ENCODE results near the gene NUDC. TPM values are rescaled to one million over a fixed set of nuclear protein-coding genes. Genes with fewer than 3 reads are reported as not detected.
"Not testable (repeated sequence)": the region's sequence is repeated elsewhere in the genome, so short reads cannot be mapped to it uniquely, and the experiment has no call there.

Gene NUDC
- total RNA-seq, 2 experiments from 2014 or later, result 59.0 to 59.1 TPM

DNA sequence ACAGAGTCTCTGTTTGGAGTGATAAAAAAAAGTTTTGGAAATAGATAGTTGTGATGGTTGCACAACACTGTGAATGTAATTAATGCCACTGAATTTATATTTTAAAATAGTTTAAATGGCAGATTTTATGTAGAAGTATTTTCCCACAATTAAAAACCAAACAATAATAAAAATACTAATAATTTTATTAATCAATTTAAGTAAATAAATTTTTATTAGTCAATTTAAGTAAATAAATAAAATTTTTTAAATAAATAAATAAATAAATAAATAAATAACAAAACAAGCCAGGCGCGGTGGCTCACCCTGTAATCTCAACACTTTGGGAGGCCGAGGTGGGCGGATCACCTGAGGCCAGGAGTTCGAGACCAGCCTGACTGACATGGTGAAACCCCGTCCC, 43.7 kb downstream of the NUDC start:
- POLR2A ChIA-PET, result no interaction called here
- no peaks in the 10 kb centered on the region for H3K9me3 Mint-ChIP-seq
- H3K36me3 Mint-ChIP-seq, result peaks cover 2% of the 10 kb centered on the region
- H3K27ac Mint-ChIP-seq, result no peak overlapping the region
- H3K4me1 Mint-ChIP-seq, result peaks cover 3% of the 10 kb centered on the region
- no peak overlapping the region for H3K4me3 Mint-ChIP-seq
- no peak for DNase-seq
- ATAC-seq (ENCODE audit: low read depth), result no peak
- H3K27me3 Mint-ChIP-seq, result peaks cover 39% of the 10 kb centered on the region

- DNase-seq (no peak), ATAC-seq (ENCODE audit: low read depth) (no peak)
- H3K4me1 Mint-ChIP-seq, result peaks cover 1% of the 10 kb centered on the region
- H3K36me3 Mint-ChIP-seq, result peaks cover 1% of the 10 kb centered on the region
- POLR2A ChIA-PET, result no interaction called here
- H3K9me3 Mint-ChIP-seq, result no peaks in the 10 kb centered on the region
- no peak overlapping the region for H3K4me3 Mint-ChIP-seq
- H3K27ac Mint-ChIP-seq, result no peak overlapping the region
- H3K27me3 Mint-ChIP-seq, result peaks cover 39% of the 10 kb centered on the region
Observed at GRCh38 chr1:26965628-26966027, 44.1 kb downstream of the NUDC start.

- Mint-ChIP-seq H3K36me3 (no peaks in the 10 kb centered on the region), H3K9me3 (no peaks in the 10 kb centered on the region), H3K4me1 (peaks cover 13% of the 10 kb centered on the region), H3K4me3 (no peak overlapping the region), H3K27ac (no peak overlapping the region), H3K27me3 (peaks cover 7% of the 10 kb centered on the region)
- ATAC-seq (ENCODE audit: low read depth) (no peak), DNase-seq (no peak)
- POLR2A ChIA-PET, result no interaction called here
Observed at GRCh38 chr1:26970810-26971209, 49.3 kb downstream of the NUDC start.

GRCh38 chr1:26971590-26971989, 50.0 kb downstream of the NUDC start:
- Mint-ChIP-seq H3K36me3 (no peaks in the 10 kb centered on the region), H3K27ac (no peak overlapping the region), H3K9me3 (no peaks in the 10 kb centered on the region), H3K4me1 (peaks cover 13% of the 10 kb centered on the region), H3K4me3 (no peak overlapping the region), H3K27me3 (peaks cover 7% of the 10 kb centered on the region)
- ATAC-seq (ENCODE audit: low read depth), result peak; percentile 24
- no peak for DNase-seq
- POLR2A ChIA-PET, result no interaction called here

GRCh38 chr1:26972390-26972789, 50.8 kb downstream of the NUDC start:
- ATAC-seq (ENCODE audit: low read depth), result peak; percentile 39
- H3K27ac Mint-ChIP-seq, result peak overlapping the region; percentile 60

GRCh38 chr1:26972821-26973220, 51.3 kb downstream of the NUDC start:
- Mint-ChIP-seq H3K27me3 (peaks cover 9% of the 10 kb centered on the region), H3K9me3 (no peaks in the 10 kb centered on the region), H3K27ac (peak overlapping the region; percentile 60), H3K4me1 (peaks cover 13% of the 10 kb centered on the region), H3K4me3 (no peak overlapping the region), H3K36me3 (no peaks in the 10 kb centered on the region)
- DNase-seq (no peak), ATAC-seq (ENCODE audit: low read depth) (no peak)
- POLR2A ChIA-PET, result no interaction called here

More at GRCh38 chr1:26972390-26972789, 50.8 kb downstream of the NUDC start:
- Mint-ChIP-seq H3K36me3 (no peaks in the 10 kb centered on the region), H3K9me3 (no peaks in the 10 kb centered on the region), H3K4me3 (peak overlapping the region; percentile 33), H3K27me3 (peaks cover 9% of the 10 kb centered on the region), H3K4me1 (peaks cover 13% of the 10 kb centered on the region)
- POLR2A ChIA-PET, result no interaction called here
- no peak for DNase-seq

DNA sequence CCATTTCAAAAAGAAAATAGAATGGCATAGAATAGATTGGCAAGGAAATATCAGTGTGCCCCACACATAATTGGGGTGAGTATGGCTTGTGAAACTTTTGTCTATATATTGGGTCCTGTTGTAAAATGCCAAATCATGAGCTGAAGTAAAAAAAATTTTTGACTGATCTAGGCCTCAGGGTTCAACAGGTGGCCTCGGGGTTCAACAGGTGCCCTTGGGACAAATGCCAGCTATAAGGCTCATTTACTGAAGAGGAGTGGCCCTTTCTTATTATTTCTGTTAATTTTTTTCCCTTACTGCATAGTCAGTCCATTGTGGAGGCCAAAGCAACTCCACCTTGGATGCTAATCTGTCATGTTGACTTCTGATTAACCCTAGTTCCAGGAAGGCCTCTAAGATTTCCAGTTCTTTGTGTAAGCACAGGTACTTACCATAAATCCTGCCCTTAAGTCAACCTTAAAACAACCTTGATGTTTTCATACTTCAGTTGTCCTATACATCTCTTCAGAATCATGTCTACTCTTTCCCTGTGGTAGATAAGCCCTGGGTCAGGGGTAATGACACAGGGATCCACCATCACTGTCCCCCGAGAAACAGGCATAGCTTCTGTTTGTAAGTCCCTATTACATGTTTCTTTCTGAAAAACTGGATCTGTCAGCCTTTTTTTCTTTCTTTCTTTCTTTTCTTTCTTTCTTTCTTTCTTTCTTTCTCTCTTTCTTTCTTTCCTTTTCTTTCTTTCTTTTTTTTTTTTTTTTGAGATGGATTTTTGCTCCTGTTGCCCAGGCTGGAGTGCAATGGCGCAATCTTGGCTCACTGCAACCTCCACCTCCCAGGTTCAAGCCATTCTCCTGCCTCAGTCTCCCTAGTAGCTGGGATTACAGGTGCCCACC, 55.3 kb downstream of the NUDC start:
- no peak for DNase-seq
- H3K9me3 Mint-ChIP-seq, result no peaks in the 10 kb centered on the region
- POLR2A ChIA-PET, result no interaction called here
- H3K4me1 Mint-ChIP-seq, result peaks cover 9% of the 10 kb centered on the region
- no peak for ATAC-seq (ENCODE audit: low read depth)
- H3K36me3 Mint-ChIP-seq, result no peaks in the 10 kb centered on the region
- no peak overlapping the region for H3K27ac Mint-ChIP-seq
- H3K27me3 Mint-ChIP-seq, result peaks cover 4% of the 10 kb centered on the region
- no peak overlapping the region for H3K4me3 Mint-ChIP-seq

DNA sequence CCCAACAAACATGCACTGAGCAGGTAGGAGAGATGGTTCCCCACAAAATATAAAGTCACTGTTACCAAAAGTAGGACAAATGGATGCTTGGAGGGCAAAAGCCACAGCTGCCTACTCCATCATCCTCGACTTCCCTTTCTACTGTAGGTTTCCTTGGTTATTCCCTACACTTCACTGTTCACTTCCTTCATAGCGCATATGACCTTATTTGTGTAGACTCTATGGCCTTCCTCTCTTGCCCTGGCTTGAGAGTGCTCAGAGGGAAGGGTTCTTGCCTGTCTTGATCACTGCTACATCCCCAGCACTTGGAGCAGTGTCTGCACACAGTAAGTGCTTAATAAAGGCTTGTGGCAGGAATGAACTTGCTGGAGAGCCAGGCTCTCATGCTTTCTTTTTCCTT, 57.4 kb downstream of the NUDC start:
- Mint-ChIP-seq H3K9me3 (no peaks in the 10 kb centered on the region), H3K4me1 (no peaks in the 10 kb centered on the region), H3K27me3 (peaks cover 14% of the 10 kb centered on the region), H3K36me3 (no peaks in the 10 kb centered on the region), H3K4me3 (no peak overlapping the region), H3K27ac (no peak overlapping the region)
- ATAC-seq (ENCODE audit: low read depth) (no peak), DNase-seq (no peak)
- POLR2A ChIA-PET, result no interaction called here

- POLR2A ChIA-PET, result no interaction called here
- no peak for DNase-seq
- no peaks in the 10 kb centered on the region for H3K9me3 Mint-ChIP-seq
- no peaks in the 10 kb centered on the region for H3K4me1 Mint-ChIP-seq
- H3K4me3 Mint-ChIP-seq, result no peak overlapping the region
- peaks cover 30% of the 10 kb centered on the region for H3K27me3 Mint-ChIP-seq
- no peak for ATAC-seq (ENCODE audit: low read depth)
- H3K27ac Mint-ChIP-seq, result no peak overlapping the region
- H3K36me3 Mint-ChIP-seq, result no peaks in the 10 kb centered on the region
Observed at GRCh38 chr1:26981146-26981846, 59.8 kb downstream of the NUDC start.

DNA sequence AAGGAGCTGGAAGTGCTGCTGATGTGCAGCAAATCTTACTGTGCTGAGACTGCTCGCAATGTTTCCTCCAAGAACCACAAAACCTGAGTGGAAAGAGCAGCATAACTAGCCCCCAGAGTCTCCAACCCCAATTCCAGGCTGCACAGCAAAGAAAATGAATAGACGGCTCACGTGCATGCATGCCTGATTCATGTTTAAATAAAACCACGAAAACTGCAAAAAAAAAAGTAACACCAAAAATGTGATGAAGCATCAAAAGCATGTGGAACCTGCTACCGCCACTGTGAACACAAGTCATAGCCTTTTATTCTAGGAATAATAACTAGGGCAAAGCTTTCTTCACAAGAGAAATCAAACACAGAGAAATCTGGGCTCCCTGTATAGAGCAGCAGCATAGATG, 62.3 kb downstream of the NUDC start:
- H3K27me3 Mint-ChIP-seq, result peaks cover 37% of the 10 kb centered on the region
- ATAC-seq (ENCODE audit: low read depth), result no peak
- H3K4me3 Mint-ChIP-seq, result no peak overlapping the region
- DNase-seq, result no peak
- no peaks in the 10 kb centered on the region for H3K36me3 Mint-ChIP-seq
- H3K27ac Mint-ChIP-seq, result no peak overlapping the region
- H3K4me1 Mint-ChIP-seq, result no peaks in the 10 kb centered on the region
- POLR2A ChIA-PET, result no interaction called here
- H3K9me3 Mint-ChIP-seq, result no peaks in the 10 kb centered on the region

- Mint-ChIP-seq H3K9me3 (no peaks in the 10 kb centered on the region), H3K27me3 (peaks cover 39% of the 10 kb centered on the region), H3K4me3 (no peak overlapping the region), H3K36me3 (no peaks in the 10 kb centered on the region), H3K27ac (no peak overlapping the region), H3K4me1 (no peaks in the 10 kb centered on the region)
- ATAC-seq (ENCODE audit: low read depth), result no peak
- POLR2A ChIA-PET, result no interaction called here
- no peak for DNase-seq
Observed at GRCh38 chr1:26984291-26984690, 62.7 kb downstream of the NUDC start.

GRCh38 chr1:26986658-26987057, 65.1 kb downstream of the NUDC start:
- Mint-ChIP-seq H3K4me3 (no peak overlapping the region), H3K27me3 (peaks cover 60% of the 10 kb centered on the region), H3K9me3 (no peaks in the 10 kb centered on the region), H3K27ac (no peak overlapping the region), H3K4me1 (no peaks in the 10 kb centered on the region), H3K36me3 (no peaks in the 10 kb centered on the region)
- POLR2A ChIA-PET, result no interaction called here
- ATAC-seq (ENCODE audit: low read depth) (no peak), DNase-seq (no peak)

- ATAC-seq (ENCODE audit: low read depth); H3K27ac Mint-ChIP-seq; DNase-seq; H3K4me3 Mint-ChIP-seq; POLR2A ChIA-PET; H3K36me3 Mint-ChIP-seq; H3K9me3 Mint-ChIP-seq; H3K4me1 Mint-ChIP-seq: not testable (repeated sequence)
- H3K27me3 Mint-ChIP-seq, result peaks cover 64% of the 10 kb centered on the region
Observed at GRCh38 chr1:26989403-26990109, 68.0 kb downstream of the NUDC start.

All from activated naive CD8-positive, alpha-beta T cell treated with anti-CD3 and anti-CD28 coated beads, Interleukin-2, amount 10 ng/mL, durations not matched to agents 7 days and 5 days (primary cell).